ENCODE results near the gene EIF4G1.

DNA sequence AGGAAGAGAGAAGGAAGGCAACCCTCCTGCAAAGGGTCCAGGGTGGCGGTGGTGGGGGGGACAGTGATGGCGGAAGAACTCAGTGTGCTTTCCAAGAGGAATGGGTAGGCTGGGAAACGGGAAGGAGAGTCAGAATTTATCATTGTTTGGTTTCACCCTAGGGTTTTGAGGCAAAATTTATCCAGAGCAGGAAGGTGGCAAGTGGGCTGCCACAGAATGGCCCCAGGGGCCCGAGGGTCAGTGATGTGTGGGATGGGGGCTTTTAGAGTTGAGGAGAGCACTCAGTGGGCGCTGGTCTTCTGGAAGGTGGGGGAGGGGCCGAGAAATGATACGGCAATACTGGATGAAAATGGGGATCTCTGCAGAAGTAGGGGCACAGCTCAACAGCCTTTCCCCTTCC is 23.6 kb downstream of the EIF4G1 start:
- TF ChIP-seq, protein P1, sequence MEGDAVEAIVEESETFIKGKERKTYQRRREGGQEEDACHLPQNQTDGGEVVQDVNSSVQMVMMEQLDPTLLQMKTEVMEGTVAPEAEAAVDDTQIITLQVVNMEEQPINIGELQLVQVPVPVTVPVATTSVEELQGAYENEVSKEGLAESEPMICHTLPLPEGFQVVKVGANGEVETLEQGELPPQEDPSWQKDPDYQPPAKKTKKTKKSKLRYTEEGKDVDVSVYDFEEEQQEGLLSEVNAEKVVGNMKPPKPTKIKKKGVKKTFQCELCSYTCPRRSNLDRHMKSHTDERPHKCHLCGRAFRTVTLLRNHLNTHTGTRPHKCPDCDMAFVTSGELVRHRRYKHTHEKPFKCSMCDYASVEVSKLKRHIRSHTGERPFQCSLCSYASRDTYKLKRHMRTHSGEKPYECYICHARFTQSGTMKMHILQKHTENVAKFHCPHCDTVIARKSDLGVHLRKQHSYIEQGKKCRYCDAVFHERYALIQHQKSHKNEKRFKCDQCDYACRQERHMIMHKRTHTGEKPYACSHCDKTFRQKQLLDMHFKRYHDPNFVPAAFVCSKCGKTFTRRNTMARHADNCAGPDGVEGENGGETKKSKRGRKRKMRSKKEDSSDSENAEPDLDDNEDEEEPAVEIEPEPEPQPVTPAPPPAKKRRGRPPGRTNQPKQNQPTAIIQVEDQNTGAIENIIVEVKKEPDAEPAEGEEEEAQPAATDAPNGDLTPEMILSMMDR (IDR thresholded peaks at IDR 0.05): no peak
- no peak for TF ChIP-seq POLR2A (IDR thresholded peaks at IDR 0.05)
- no peak for TF ChIP-seq EP300 (IDR thresholded peaks at IDR 0.05)
